KBM-7 (cell line): ENCODE data around the gene ADGRA1.

Experiments
- DNase-seq: peaks from one replicate; pipeline ENCODE4 v3.0.0-alpha.2; 2015
- in situ Hi-C: fragments of 300-500 bp; cut with MboI; formaldehyde crosslinking; loops from 2 replicates; pipeline ENCODE4 v1.14.3; 2020; ENCODE audit warnings: low sequenced_read_pairs, low pct_unique_long_range_greater_than_20kb, mixed read lengths

The ADGRA1 gene

DNA sequence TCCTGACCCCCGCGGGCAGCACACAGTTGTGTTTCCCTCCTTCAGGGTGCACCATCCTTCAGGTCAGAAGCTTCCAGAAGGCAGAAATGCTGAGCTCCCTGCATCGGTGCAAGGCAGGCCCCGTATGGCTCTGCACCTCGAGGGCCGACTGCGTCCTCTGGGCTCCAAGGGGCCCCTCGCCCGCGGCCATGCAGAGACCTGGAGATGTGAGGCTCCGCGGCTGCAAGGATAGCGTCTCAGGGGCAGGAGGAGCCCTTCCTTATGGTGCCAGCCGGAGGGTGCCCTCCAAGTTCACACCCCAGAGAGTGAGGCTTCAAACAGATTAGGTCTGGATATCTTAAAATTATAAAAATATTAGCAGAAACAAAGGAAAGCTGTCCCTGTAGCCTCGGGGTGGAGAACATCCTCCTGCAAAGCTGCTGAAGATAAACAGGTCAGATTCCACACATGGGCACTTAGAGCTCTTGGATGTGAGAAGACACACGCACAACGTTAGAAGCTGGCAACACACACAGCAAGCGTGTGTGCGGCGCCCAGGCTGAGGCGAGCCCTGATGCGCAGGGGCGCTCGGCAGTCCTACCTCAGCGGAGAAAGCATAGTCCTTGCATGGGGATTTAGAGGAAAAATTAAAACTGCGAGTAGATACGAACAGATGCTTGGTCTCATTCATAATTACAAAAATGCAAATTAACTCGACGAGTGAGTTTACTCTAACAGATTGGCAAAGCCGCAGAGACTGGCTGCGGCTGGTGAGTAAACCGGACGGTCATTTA lies 92.7 kb downstream of the ADGRA1 start:
- in situ Hi-C loops, result no loop called here
- no peak for DNase-seq

DNA sequence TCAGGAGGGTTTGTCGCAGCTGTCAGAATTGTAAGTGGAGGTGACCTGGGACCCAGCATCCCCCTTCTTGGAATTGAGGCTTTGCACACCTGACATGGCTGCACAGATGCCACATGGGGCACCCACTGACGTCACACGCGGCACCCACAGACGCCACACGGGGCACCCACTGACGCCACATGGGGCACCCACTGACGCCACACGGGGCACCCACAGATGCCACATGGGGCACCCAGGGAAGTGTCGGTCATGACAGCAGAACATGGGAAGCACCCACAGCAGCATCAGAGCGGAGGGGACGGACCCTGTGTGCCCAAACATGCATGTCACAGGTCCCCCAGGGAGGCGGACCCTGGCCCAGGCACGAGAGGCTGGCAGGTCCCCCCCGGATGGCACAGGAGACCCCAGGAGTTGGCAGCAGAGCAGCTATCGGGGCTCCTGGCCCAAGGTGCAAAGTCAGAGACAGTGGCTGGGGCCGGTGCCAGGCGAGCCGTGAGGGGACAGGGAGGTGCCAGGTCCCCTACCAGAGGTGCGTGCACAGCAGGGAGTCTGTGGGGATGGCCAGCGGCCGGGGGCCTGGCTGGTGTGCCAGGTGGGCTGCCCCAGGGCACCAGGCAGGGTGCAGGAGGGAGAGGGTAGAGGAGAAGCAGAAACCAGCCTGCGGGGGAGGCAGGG lies 93.4 kb downstream of the ADGRA1 start:
- in situ Hi-C loops, result no loop called here
- DNase-seq, result no peak
